GM12864 (cell line): Measurements from ENCODE around the gene RNF152.

Source experiments
- DNase-seq: peaks from one replicate; pipeline ENCODE4 v3.0.0-alpha.2; 2011; ENCODE audit warnings: low read depth
- H3K4me3 ChIP-seq: 2 replicates; pipeline ENCODE4 v1.5.1; 2011; ENCODE audit warnings: mild to moderate bottlenecking, low read depth, low read length, control low read depth
- CTCF ChIP-seq: IDR thresholded peaks from 2 replicates; pipeline ENCODE4 v1.5.1; 2011; ENCODE audit warnings: low read depth, mild to moderate bottlenecking, moderate library complexity, low read length, control low read depth, inconsistent platforms; ENCODE audit errors: missing control alignments

The RNF152 gene

GRCh38 chr18:61869636-61870035, 23.2 kb downstream of the RNF152 start:
- H3K4me3 ChIP-seq = no peak overlapping the region
- DNase-seq = no peak
- no peak for TF ChIP-seq CTCF

GRCh38 chr18:61865466-61866175, 27.2 kb downstream of the RNF152 start:
- no peak for TF ChIP-seq CTCF
- DNase-seq = no peak
- H3K4me3 ChIP-seq = no peak overlapping the region

- TF ChIP-seq CTCF = no peak
- DNase-seq = no peak
- no peak overlapping the region for H3K4me3 ChIP-seq
Observed at GRCh38 chr18:61861372-61861771, 31.4 kb downstream of the RNF152 start.

GRCh38 chr18:61860302-61860701, 32.5 kb downstream of the RNF152 start:
- DNase-seq = no peak
- no peak for TF ChIP-seq CTCF
- H3K4me3 ChIP-seq = no peak overlapping the region

GRCh38 chr18:61859113-61859512, 33.7 kb downstream of the RNF152 start:
- DNase-seq = no peak
- TF ChIP-seq CTCF = no peak

GRCh38 chr18:61856678-61857077, 36.1 kb downstream of the RNF152 start:
- no peak for DNase-seq
- H3K4me3 ChIP-seq = no peak overlapping the region
- no peak for TF ChIP-seq CTCF

More at GRCh38 chr18:61859113-61859512, 33.7 kb downstream of the RNF152 start:
- H3K4me3 ChIP-seq = no peak overlapping the region
